Glutamatergic neuron (in vitro differentiated cells): ENCODE data around the gene COX18. TPM values are rescaled to one million over a fixed set of nuclear protein-coding genes. Genes with fewer than 3 reads are reported as not detected.

Experiments used
- DNase-seq: peaks from one replicate; pipeline ENCODE4 v3.0.0; 2022
- H3K27ac Mint-ChIP-seq: one replicate; pipeline ENCODE4 v1.8.0; 2020; ENCODE audit warnings: mild to moderate bottlenecking, mixed read lengths, inconsistent platforms; ENCODE audit not compliant: unreplicated experiment
- H3K27me3 Mint-ChIP-seq: one replicate; pipeline ENCODE4 v1.8.0; 2020; ENCODE audit warnings: mild to moderate bottlenecking, moderate library complexity, mixed read lengths, inconsistent platforms; ENCODE audit not compliant: unreplicated experiment
- H3K36me3 Mint-ChIP-seq: one replicate; pipeline ENCODE4 v1.8.0; 2020; ENCODE audit warnings: mild to moderate bottlenecking, mixed read lengths, inconsistent platforms; ENCODE audit not compliant: unreplicated experiment
- H3K4me1 Mint-ChIP-seq: one replicate; pipeline ENCODE4 v1.8.0; 2020; ENCODE audit warnings: mild to moderate bottlenecking, low read depth, mixed read lengths, inconsistent platforms; ENCODE audit not compliant: unreplicated experiment
- H3K4me3 Mint-ChIP-seq: one replicate; pipeline ENCODE4 v1.8.0; 2020; ENCODE audit warnings: mild to moderate bottlenecking, mixed read lengths, inconsistent platforms; ENCODE audit not compliant: unreplicated experiment
- H3K9me3 Mint-ChIP-seq: one replicate; pipeline ENCODE4 v1.8.0; 2020; ENCODE audit warnings: mild to moderate bottlenecking, moderate library complexity, mixed read lengths, inconsistent platforms; ENCODE audit not compliant: unreplicated experiment
- total RNA-seq: library from RNA; stranded (reverse); fragmentation: NEBNext Ultra II Directional; extraction: Animal tissue kit (Norgen Biotek cat#: 25700); gene quantifications from one replicate; pipeline ENCODE4 v1.2.1, GENCODE V29; 2021; ENCODE audit not compliant: unreplicated experiment
- TF ChIP-seq, protein P1 (sequence below): fragments of 200-600 bp; sonication (generic); IDR thresholded peaks from one replicate; pipeline ENCODE4 v1.5.0; 2021; ENCODE audit not compliant: partially characterized antibody, unreplicated experiment

Gene COX18
- total RNA-seq, 1 donor from 2014 or later = 20.2 TPM

DNA sequence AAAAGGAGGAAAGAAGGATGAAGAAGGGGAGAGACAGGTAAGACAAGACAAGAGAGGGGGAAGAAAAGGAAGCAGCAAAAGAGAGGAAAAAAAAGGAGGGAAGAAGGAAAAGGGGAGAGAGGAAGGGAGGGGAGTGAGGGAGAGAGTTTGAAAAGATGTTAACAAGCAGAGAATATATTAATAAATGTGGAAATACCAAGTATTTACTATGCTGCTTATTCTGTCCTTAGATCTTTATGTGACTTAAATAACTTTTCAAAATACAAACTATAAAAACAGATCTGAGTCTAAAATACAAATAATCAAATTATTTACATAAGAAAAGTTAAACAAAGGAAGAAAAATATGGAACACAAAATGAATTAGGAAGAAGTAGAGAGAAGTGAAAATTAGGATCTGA lies 18.4 kb upstream of the COX18 start:
- TF ChIP-seq, protein P1, sequence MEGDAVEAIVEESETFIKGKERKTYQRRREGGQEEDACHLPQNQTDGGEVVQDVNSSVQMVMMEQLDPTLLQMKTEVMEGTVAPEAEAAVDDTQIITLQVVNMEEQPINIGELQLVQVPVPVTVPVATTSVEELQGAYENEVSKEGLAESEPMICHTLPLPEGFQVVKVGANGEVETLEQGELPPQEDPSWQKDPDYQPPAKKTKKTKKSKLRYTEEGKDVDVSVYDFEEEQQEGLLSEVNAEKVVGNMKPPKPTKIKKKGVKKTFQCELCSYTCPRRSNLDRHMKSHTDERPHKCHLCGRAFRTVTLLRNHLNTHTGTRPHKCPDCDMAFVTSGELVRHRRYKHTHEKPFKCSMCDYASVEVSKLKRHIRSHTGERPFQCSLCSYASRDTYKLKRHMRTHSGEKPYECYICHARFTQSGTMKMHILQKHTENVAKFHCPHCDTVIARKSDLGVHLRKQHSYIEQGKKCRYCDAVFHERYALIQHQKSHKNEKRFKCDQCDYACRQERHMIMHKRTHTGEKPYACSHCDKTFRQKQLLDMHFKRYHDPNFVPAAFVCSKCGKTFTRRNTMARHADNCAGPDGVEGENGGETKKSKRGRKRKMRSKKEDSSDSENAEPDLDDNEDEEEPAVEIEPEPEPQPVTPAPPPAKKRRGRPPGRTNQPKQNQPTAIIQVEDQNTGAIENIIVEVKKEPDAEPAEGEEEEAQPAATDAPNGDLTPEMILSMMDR = no peak
- H3K27ac Mint-ChIP-seq = no peak overlapping the region
- peaks cover 5% of the 10 kb centered on the region for H3K36me3 Mint-ChIP-seq
- no peak for DNase-seq
- no peaks in the 10 kb centered on the region for H3K4me1 Mint-ChIP-seq
- no peaks in the 10 kb centered on the region for H3K9me3 Mint-ChIP-seq
- no peak overlapping the region for H3K4me3 Mint-ChIP-seq
- H3K27me3 Mint-ChIP-seq = no peaks in the 10 kb centered on the region

DNA sequence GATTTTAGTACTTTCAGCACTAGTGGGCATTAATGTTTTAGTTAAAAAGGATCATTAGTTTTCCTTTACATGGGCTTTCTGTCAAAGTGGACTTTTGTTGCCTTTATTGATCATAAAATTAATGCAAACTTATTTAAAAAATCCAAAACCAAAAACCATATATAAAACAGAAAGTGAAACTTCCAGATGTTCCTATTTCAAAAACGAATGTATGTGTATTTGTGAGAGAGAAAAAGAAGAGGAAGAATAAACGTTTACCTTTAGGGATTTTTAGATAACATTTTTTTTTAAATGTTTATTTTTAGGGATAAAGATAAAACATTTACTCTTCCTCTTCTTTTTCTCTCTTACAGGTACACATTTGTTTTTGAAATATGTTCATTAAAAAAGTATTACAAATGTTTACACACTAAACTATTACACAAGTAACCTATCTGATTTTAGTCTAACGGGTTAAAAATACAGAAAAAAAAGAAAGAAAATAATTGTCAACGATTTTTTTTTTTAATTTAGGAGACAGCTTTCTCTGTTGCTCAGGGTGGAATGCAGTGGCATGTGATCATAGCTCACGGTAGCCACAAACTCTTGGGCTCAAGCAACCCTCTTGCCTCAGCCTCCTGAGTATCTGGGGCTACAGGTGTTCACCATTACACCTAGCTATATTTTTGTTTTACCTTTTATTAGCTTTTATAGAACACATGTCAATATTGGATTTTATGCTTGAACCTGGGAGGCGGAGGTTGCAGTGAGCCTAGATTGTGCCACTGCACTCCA lies 16.8 kb upstream of the COX18 start:
- no peak for DNase-seq
- H3K4me1 Mint-ChIP-seq = no peaks in the 10 kb centered on the region
- TF ChIP-seq, protein P1 = no peak
- H3K9me3 Mint-ChIP-seq = no peaks in the 10 kb centered on the region
- no peaks in the 10 kb centered on the region for H3K36me3 Mint-ChIP-seq
- H3K4me3 Mint-ChIP-seq = no peak overlapping the region
- H3K27me3 Mint-ChIP-seq = no peaks in the 10 kb centered on the region
- H3K27ac Mint-ChIP-seq = no peak overlapping the region

DNA sequence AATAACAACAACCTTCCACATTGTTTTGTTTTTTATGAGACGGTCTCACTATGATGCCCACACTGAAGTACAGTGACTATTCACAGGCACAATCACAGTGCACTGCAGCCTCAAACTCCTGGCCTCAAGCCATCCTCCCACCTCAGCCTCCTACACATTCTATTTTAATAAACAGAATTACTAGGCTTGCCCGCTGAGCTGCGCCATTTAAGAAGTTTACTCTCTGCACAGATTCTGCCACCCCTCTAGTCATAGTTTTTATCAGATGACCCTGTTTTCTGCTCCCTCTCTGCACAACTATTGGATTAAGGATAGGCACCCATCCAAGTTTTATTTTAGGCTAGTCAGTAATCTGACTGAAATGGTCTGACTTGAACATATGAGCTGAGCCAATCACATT lies 11.3 kb upstream of the COX18 start:
- H3K27me3 Mint-ChIP-seq = no peaks in the 10 kb centered on the region
- H3K9me3 Mint-ChIP-seq = no peaks in the 10 kb centered on the region
- H3K4me3 Mint-ChIP-seq = no peak overlapping the region
- TF ChIP-seq, protein P1 = no peak
- H3K27ac Mint-ChIP-seq = no peak overlapping the region
- no peak for DNase-seq
- H3K4me1 Mint-ChIP-seq = no peaks in the 10 kb centered on the region
- no peaks in the 10 kb centered on the region for H3K36me3 Mint-ChIP-seq

DNA sequence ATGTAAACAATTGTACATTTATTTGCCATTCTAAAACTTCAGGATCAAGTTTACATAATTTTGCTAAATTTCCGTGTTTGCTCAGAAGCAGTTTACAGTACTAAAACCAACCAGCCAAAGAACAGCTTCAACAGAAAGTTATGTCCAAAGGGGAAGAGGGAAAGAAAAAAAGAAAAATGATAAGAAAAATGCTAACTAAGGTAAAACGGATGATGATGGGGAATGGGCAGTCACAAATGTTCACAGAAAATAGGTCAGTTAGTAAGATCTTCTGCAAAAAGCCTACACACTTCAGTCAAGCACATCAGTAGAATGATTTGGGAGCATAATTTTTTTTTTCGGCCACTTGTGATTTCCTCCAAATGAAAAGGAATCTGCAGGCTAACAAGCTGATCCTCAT lies 6.3 kb upstream of the COX18 start:
- Mint-ChIP-seq H3K4me1 (no peaks in the 10 kb centered on the region), H3K4me3 (no peak overlapping the region), H3K36me3 (no peaks in the 10 kb centered on the region), H3K9me3 (no peaks in the 10 kb centered on the region), H3K27ac (no peak overlapping the region), H3K27me3 (no peaks in the 10 kb centered on the region)
- DNase-seq = no peak
- TF ChIP-seq, protein P1 = no peak

DNA sequence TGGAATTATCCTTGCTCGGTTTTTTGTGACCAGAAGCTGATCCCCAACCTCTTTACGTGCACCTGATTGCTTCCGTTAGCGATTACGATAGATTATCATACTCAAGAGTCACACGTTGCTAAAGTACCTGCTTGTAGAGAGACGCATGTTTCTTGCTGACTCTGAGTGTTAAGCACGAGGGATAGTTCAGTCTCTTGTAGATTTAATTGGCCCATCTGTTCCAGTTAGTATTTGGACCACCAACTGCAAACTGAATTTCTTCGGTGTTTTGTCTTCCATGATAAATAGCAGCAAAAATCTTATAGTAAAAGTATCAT lies 516 bp upstream of the COX18 start:
- Mint-ChIP-seq H3K27me3 (peaks cover 3% of the 10 kb centered on the region), H3K36me3 (no peaks in the 10 kb centered on the region), H3K4me1 (peaks cover 12% of the 10 kb centered on the region), H3K27ac (peak overlapping the region; percentile 99), H3K9me3 (peaks cover 7% of the 10 kb centered on the region), H3K4me3 (peak overlapping the region; percentile 98)
- DNase-seq = no peak
- TF ChIP-seq, protein P1 = no peak
